Erythroblast (primary cell): ENCODE measurements around the gene SNX32.

Experiments used
- GATA1 ChIP-seq: IDR thresholded peaks from 2 replicates; pipeline ENCODE4 v1.6.1; 2011; ENCODE audit warnings: low read depth, mild to moderate bottlenecking, control low read depth, low read length, moderate library complexity
- POLR2A ChIP-seq: IDR thresholded peaks from 2 replicates; pipeline ENCODE4 v1.6.1; 2011; ENCODE audit warnings: mild to moderate bottlenecking, low read length

- no peak for TF ChIP-seq POLR2A
- TF ChIP-seq GATA1 = no peak
Measured at GRCh38 chr11:65809496-65809895, 24.3 kb upstream of the SNX32 start.
